Ecto neural progenitor cell (in vitro differentiated cells): ENCODE results near the gene ATL3.
"Not testable (repeated sequence)": the region's sequence is repeated elsewhere in the genome, so short reads cannot be mapped to it uniquely, and the experiment has no call there.

ENCODE experiments used
- DNase-seq: peaks from one replicate; pipeline ENCODE4 v3.0.0-alpha.2; 2018; ENCODE audit warnings: low spot score

Gene ATL3

GRCh38 chr11:63621071-63621470 lies 50.1 kb downstream of the ATL3 start:
- DNase-seq, result no peak

GRCh38 chr11:63619967-63620366 lies 51.2 kb downstream of the ATL3 start:
- no peak for DNase-seq

- DNase-seq, result not testable (repeated sequence)
These were observed 53.5 kb downstream of the ATL3 start for GRCh38 chr11:63617686-63618085.

- DNase-seq, result no peak
These were observed 54.2 kb downstream of the ATL3 start for GRCh38 chr11:63616953-63617352.

- peak; percentile 81 for DNase-seq
These were observed 57.0 kb downstream of the ATL3 start, which contains the start of gene PLAAT3 for GRCh38 chr11:63614136-63614671. TSS of gene PLAAT3 (minus strand) at chr11:63614433. CDS start at chr11:63614014, 419 bp downstream.

- DNase-seq, result peak; percentile 67
These were observed 57.5 kb downstream of the ATL3 start for GRCh38 chr11:63613517-63614135.

GRCh38 chr11:63612181-63612580 lies 59.0 kb downstream of the ATL3 start:
- DNase-seq, result no peak

- no peak for DNase-seq
These were observed 59.8 kb downstream of the ATL3 start for GRCh38 chr11:63611395-63611747.

- no peak for DNase-seq
These were observed 60.4 kb downstream of the ATL3 start for GRCh38 chr11:63610604-63611394.

GRCh38 chr11:63609971-63610580 lies 61.1 kb downstream of the ATL3 start:
- DNase-seq, result no peak

- DNase-seq, result no peak
These were observed 61.6 kb downstream of the ATL3 start for GRCh38 chr11:63609536-63609935.

GRCh38 chr11:63608353-63609345 lies 62.5 kb downstream of the ATL3 start:
- no peak for DNase-seq

- DNase-seq, result no peak
These were observed 68.0 kb downstream of the ATL3 start for GRCh38 chr11:63603180-63603518.

- DNase-seq, result not testable (repeated sequence)
These were observed 68.6 kb downstream of the ATL3 start for GRCh38 chr11:63602290-63603179.

- DNase-seq, result no peak
These were observed 71.7 kb downstream of the ATL3 start for GRCh38 chr11:63599211-63600122.

- no peak for DNase-seq
These were observed 72.6 kb downstream of the ATL3 start for GRCh38 chr11:63598556-63598955.

- no peak for DNase-seq
These were observed 75.9 kb downstream of the ATL3 start for GRCh38 chr11:63595296-63595695.

GRCh38 chr11:63592975-63593395 lies 78.2 kb downstream of the ATL3 start:
- no peak for DNase-seq

GRCh38 chr11:63590024-63590788 lies 81.0 kb downstream of the ATL3 start:
- DNase-seq, result no peak
